EL (cell line): ENCODE results near the gene SPOCK1.
"Not testable (repeated sequence)": the region's sequence is repeated elsewhere in the genome, so short reads cannot be mapped to it uniquely, and the experiment has no call there.

ENCODE experiments used
- DNase-seq: peaks from one replicate; pipeline ENCODE4 v3.0.0-alpha.2; 2016

The SPOCK1 gene

GRCh38 chr5:137259115-137259514 lies 240.0 kb downstream of the SPOCK1 start:
- DNase-seq, result not testable (repeated sequence)

- peak; percentile 91 for DNase-seq
Measured at GRCh38 chr5:137254119-137255090, 244.7 kb downstream of the SPOCK1 start.

- peak; percentile 71 for DNase-seq
Measured at GRCh38 chr5:137252512-137252911, 246.6 kb downstream of the SPOCK1 start.

GRCh38 chr5:137250421-137250820 lies 248.7 kb downstream of the SPOCK1 start:
- DNase-seq, result no peak

- peak; percentile 30 for DNase-seq
Measured at GRCh38 chr5:137248527-137248926, 250.6 kb downstream of the SPOCK1 start.

GRCh38 chr5:137245438-137245837 lies 253.7 kb downstream of the SPOCK1 start:
- no peak for DNase-seq

- no peak for DNase-seq
Measured at GRCh38 chr5:137240285-137240684, 258.8 kb downstream of the SPOCK1 start.

GRCh38 chr5:137236849-137237507 lies 262.1 kb downstream of the SPOCK1 start:
- no peak for DNase-seq

- no peak for DNase-seq
Measured at GRCh38 chr5:137236252-137236651, 262.9 kb downstream of the SPOCK1 start.

- DNase-seq, result no peak
Measured at GRCh38 chr5:137234973-137235943, 263.9 kb downstream of the SPOCK1 start.

- DNase-seq, result no peak
Measured at GRCh38 chr5:137233726-137234125, 265.4 kb downstream of the SPOCK1 start.

- not testable (repeated sequence) for DNase-seq
Measured at GRCh38 chr5:137233304-137233703, 265.8 kb downstream of the SPOCK1 start.

- peak; percentile 64 for DNase-seq
Measured at GRCh38 chr5:137231540-137231939, 267.6 kb downstream of the SPOCK1 start.

GRCh38 chr5:137228816-137229215 lies 270.3 kb downstream of the SPOCK1 start:
- no peak for DNase-seq

- peak; percentile 17 for DNase-seq
Measured at GRCh38 chr5:137226081-137226480, 273.0 kb downstream of the SPOCK1 start.

- DNase-seq, result no peak
Measured at GRCh38 chr5:137223324-137224295, 275.5 kb downstream of the SPOCK1 start.

GRCh38 chr5:137221943-137222342 lies 277.2 kb downstream of the SPOCK1 start:
- no peak for DNase-seq

GRCh38 chr5:137220523-137220927 lies 278.6 kb downstream of the SPOCK1 start:
- DNase-seq, result peak; percentile 89

GRCh38 chr5:137218896-137219295 lies 280.2 kb downstream of the SPOCK1 start:
- no peak for DNase-seq

GRCh38 chr5:137218471-137218870 lies 280.7 kb downstream of the SPOCK1 start:
- DNase-seq, result peak; percentile 59

- DNase-seq, result peak; percentile 63
Measured at GRCh38 chr5:137217599-137218200, 281.4 kb downstream of the SPOCK1 start.
